Activated naive CD4-positive, alpha-beta T cell treated with anti-CD3 and anti-CD28 coated beads, Interleukin-2, amount 10 ng/mL, durations not matched to agents 7 days and 5 days (primary cell): ENCODE measurements around the gene ABT1.
"Not testable (repeated sequence)": the region's sequence is repeated elsewhere in the genome, so short reads cannot be mapped to it uniquely, and the experiment has no call there.

Experiments
- CTCF ChIA-PET: fragments of 350-600 bp; sonication (Branson Sonifier 250); formaldehyde crosslinking; loops from one replicate; lab custom pipeline; 2021; ENCODE audit warnings: antibody characterized with exemption; lab: Charles Lee
- DNase-seq: peaks from one replicate; pipeline ENCODE4 v3.0.0-alpha.2; 2020
- H3K27ac Mint-ChIP-seq: one replicate; pipeline ENCODE4 v1.8.0; 2021; ENCODE audit warnings: mild to moderate bottlenecking, moderate library complexity, mixed read lengths
- H3K27me3 Mint-ChIP-seq: one replicate; pipeline ENCODE4 v1.8.0; 2021; ENCODE audit warnings: mild to moderate bottlenecking, mixed read lengths
- H3K36me3 Mint-ChIP-seq: one replicate; pipeline ENCODE4 v1.8.0; 2021; ENCODE audit warnings: mixed read lengths
- H3K4me1 Mint-ChIP-seq: one replicate; pipeline ENCODE4 v1.8.0; 2021; ENCODE audit warnings: mixed read lengths
- H3K4me3 Mint-ChIP-seq: one replicate; pipeline ENCODE4 v1.8.0; 2021; ENCODE audit warnings: mild to moderate bottlenecking, moderate library complexity, mixed read lengths
- H3K9me3 Mint-ChIP-seq: one replicate; pipeline ENCODE4 v1.8.0; 2021; ENCODE audit warnings: mixed read lengths

Gene ABT1

DNA sequence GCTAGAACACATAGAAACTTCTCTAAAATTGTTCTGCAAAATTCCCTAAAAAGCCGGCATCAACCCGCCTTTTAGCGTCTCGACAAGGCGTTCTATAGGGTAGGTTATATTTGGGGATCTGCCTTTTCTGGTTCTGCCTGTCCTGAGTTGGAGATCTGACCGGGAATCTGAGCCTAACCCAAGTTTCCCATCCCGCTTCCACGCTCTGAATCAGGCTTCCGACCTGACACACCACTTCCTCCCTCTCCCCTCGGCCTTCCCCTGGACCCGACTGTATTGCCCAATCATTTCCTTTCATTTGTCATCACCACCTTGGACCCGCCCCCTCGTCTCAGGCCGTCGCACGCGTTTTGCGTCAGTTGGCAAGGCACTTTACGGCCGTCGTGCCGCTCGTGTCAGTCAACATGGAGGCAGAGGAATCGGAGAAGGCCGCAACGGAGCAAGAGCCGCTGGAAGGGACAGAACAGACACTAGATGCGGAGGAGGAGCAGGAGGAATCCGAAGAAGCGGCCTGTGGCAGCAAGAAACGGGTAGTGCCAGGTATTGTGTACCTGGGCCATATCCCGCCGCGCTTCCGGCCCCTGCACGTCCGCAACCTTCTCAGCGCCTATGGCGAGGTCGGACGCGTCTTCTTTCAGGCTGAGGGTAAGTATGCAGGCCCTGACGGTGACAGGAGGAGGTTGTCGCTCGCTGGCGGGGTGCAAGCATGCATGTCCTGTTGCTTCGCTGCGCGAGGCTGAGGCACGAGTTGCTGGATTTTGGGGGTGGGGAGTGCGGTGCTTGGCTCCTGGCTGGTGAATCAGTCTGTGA lies at the start of gene ABT1:
Gene ABT1, plus strand, starts transcription at position 375 of the 810 bp plus-strand sequence. Its CDS starts 30 bp downstream, at position 405.
- no peak within 1 kb of the TSS for H3K4me3 Mint-ChIP-seq
- H3K9me3 Mint-ChIP-seq: no peaks in the 10 kb centered on the region
- peak; percentile 98 for DNase-seq
- H3K36me3 Mint-ChIP-seq: peaks cover 21% of the 10 kb centered on the region
- no peak within 1 kb of the TSS for H3K27ac Mint-ChIP-seq
- peaks cover 31% of the 10 kb centered on the region for H3K27me3 Mint-ChIP-seq
- peaks cover 43% of the 10 kb centered on the region for H3K4me1 Mint-ChIP-seq
- CTCF ChIA-PET: interaction anchor here (1.0 to 7.5 kb wide), 6 partner anchors 13 to 274 kb away, joined by 3 to 115 read pairs (median 9); no protein-coding TSS in a partner anchor

DNA sequence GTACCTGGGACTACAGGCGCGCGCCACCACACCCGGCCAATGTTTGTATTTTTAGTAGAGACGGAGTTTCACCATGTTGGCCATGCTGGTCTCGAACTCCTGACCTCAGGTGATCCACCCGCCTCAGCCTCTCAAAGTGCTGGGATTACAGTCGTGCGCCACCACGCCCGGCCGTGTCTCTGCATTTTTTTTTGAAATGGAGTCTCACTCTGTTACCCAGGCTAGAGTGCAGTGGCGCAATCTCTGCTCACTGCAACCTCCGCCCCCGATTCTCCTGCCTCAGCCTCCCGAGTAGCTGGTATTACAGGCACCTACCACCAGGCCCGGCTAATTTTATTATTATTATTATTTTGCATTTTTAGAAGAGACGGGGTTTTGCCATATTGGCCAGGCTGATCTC lies 49.4 kb upstream of the ABT1 start:
- CTCF ChIA-PET, H3K4me3 Mint-ChIP-seq, H3K27ac Mint-ChIP-seq, H3K9me3 Mint-ChIP-seq, DNase-seq, H3K27me3 Mint-ChIP-seq: not testable (repeated sequence)
- Mint-ChIP-seq H3K4me1 (peaks cover 34% of the 10 kb centered on the region), H3K36me3 (peaks cover 34% of the 10 kb centered on the region)

DNA sequence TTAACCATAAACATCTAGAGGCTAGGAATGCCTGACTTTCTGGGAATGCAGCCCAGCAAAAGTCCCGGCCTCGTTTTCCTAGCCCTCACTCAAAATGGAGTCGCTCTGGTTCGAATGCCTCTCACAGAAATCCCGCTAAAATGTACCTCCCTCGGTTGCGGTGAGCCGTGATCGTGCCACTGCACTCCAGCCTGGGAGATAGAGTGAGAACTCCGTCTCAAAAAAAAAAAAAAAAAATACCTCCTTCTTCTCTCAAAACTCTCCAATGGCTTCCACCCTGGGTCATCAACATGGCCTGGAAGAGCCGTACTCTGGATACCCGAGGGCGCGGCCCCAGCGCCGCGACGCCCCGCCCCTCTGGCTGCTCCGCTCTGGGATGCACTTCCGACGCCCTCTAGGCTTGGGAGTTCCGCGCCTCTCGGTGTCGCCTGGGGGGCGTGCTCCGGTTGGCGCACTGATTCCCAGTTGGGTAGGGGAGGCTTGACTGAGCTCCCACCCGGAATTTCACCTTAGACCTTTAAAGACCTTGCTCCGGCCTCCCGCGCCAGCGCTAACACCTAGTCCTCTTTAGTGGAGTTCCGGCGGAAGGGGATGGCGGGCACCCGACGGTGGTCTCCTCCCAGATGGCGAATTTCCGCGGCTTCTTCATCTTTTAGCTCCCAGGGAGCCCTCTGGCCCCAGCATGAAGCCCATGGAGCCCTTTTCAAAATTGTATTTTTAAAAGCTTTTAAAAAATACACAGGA lies 46.3 kb upstream of the ABT1 start:
- CTCF ChIA-PET: interaction anchor here (0.9 kb wide), 1 partner anchor 18 kb away, joined by 3 read pairs; no protein-coding TSS in a partner anchor
- Mint-ChIP-seq H3K9me3 (no peaks in the 10 kb centered on the region), H3K36me3 (peaks cover 16% of the 10 kb centered on the region), H3K27ac (peak overlapping the region; percentile 42), H3K4me1 (peaks cover 23% of the 10 kb centered on the region), H3K27me3 (no peaks in the 10 kb centered on the region), H3K4me3 (peak overlapping the region; percentile 84)
- DNase-seq: peak; percentile 63

GRCh38 chr6:26552205-26552604 lies 44.5 kb upstream of the ABT1 start:
- H3K4me1 Mint-ChIP-seq: peaks cover 30% of the 10 kb centered on the region
- H3K9me3 Mint-ChIP-seq: no peaks in the 10 kb centered on the region
- no peak overlapping the region for H3K4me3 Mint-ChIP-seq
- DNase-seq: no peak
- CTCF ChIA-PET: interaction anchor here (1.7 to 2.0 kb wide), 2 partner anchors 15 to 211 kb away, joined by 4 to 8 read pairs; no protein-coding TSS in a partner anchor
- H3K36me3 Mint-ChIP-seq: no peaks in the 10 kb centered on the region
- H3K27me3 Mint-ChIP-seq: peaks cover 6% of the 10 kb centered on the region
- no peak overlapping the region for H3K27ac Mint-ChIP-seq

GRCh38 chr6:26552640-26553188 lies 44.0 kb upstream of the ABT1 start:
- no peak overlapping the region for H3K27ac Mint-ChIP-seq
- no peak overlapping the region for H3K4me3 Mint-ChIP-seq
- H3K36me3 Mint-ChIP-seq: no peaks in the 10 kb centered on the region
- CTCF ChIA-PET: interaction anchor here (1.2 to 2.0 kb wide), 3 partner anchors 15 to 211 kb away, joined by 3 to 8 read pairs (median 4); partner anchors contain the start of gene HMGN4
- H3K4me1 Mint-ChIP-seq: peaks cover 30% of the 10 kb centered on the region
- H3K9me3 Mint-ChIP-seq: no peaks in the 10 kb centered on the region
- peaks cover 6% of the 10 kb centered on the region for H3K27me3 Mint-ChIP-seq
- DNase-seq: no peak

- Mint-ChIP-seq H3K9me3 (no peaks in the 10 kb centered on the region), H3K36me3 (no peaks in the 10 kb centered on the region), H3K4me1 (peaks cover 30% of the 10 kb centered on the region), H3K4me3 (no peak overlapping the region), H3K27me3 (peaks cover 6% of the 10 kb centered on the region), H3K27ac (no peak overlapping the region)
- CTCF ChIA-PET: interaction anchor here (1.0 to 2.3 kb wide), 6 partner anchors 15 to 379 kb away, joined by 3 to 11 read pairs (median 4); partner anchors contain the start of gene HMGN4
- peak; percentile 78 for DNase-seq
Observed at GRCh38 chr6:26553264-26553634, 43.5 kb upstream of the ABT1 start.

GRCh38 chr6:26553635-26554446 lies 42.9 kb upstream of the ABT1 start:
- H3K27me3 Mint-ChIP-seq: peaks cover 6% of the 10 kb centered on the region
- no peak overlapping the region for H3K4me3 Mint-ChIP-seq
- no peak overlapping the region for H3K27ac Mint-ChIP-seq
- H3K4me1 Mint-ChIP-seq: peaks cover 30% of the 10 kb centered on the region
- no peaks in the 10 kb centered on the region for H3K9me3 Mint-ChIP-seq
- CTCF ChIA-PET: interaction anchor here (1.0 to 2.3 kb wide), 9 partner anchors 13 to 379 kb away, joined by 3 to 11 read pairs (median 4); partner anchors contain the start of gene HMGN4
- H3K36me3 Mint-ChIP-seq: no peaks in the 10 kb centered on the region
- peak; percentile 82 for DNase-seq

DNA sequence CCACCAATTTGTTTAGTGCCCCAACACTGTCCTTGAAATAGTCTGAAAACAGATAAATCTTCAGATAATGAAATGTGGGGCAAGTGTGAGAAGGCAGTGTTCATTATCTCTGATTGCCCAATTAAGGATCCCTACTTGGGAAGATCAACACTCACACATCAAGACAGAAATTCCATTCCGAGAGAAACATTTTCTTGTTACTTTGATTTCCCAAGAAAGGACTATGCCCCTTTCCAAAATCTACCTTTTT lies 42.4 kb upstream of the ABT1 start:
- Mint-ChIP-seq H3K9me3 (no peaks in the 10 kb centered on the region), H3K4me1 (peaks cover 28% of the 10 kb centered on the region), H3K36me3 (no peaks in the 10 kb centered on the region), H3K4me3 (no peak overlapping the region), H3K27me3 (peaks cover 6% of the 10 kb centered on the region), H3K27ac (no peak overlapping the region)
- CTCF ChIA-PET: interaction anchor here (1.0 to 2.3 kb wide), 6 partner anchors 12 to 380 kb away, joined by 3 to 11 read pairs (median 4); no protein-coding TSS in a partner anchor
- DNase-seq: no peak

GRCh38 chr6:26554697-26555504 lies 41.9 kb upstream of the ABT1 start:
- H3K27me3 Mint-ChIP-seq: peaks cover 6% of the 10 kb centered on the region
- DNase-seq: peak; percentile 67
- no peaks in the 10 kb centered on the region for H3K9me3 Mint-ChIP-seq
- H3K36me3 Mint-ChIP-seq: no peaks in the 10 kb centered on the region
- peak overlapping the region; percentile 63 for H3K4me3 Mint-ChIP-seq
- peaks cover 23% of the 10 kb centered on the region for H3K4me1 Mint-ChIP-seq
- peak overlapping the region; percentile 46 for H3K27ac Mint-ChIP-seq
- CTCF ChIA-PET: interaction anchor here (1.0 to 2.3 kb wide), 5 partner anchors 12 to 380 kb away, joined by 3 to 11 read pairs (median 4); no protein-coding TSS in a partner anchor

GRCh38 chr6:26555505-26556262 lies 41.1 kb upstream of the ABT1 start:
- peak overlapping the region; percentile 46 for H3K27ac Mint-ChIP-seq
- H3K27me3 Mint-ChIP-seq: peaks cover 6% of the 10 kb centered on the region
- peak overlapping the region; percentile 63 for H3K4me3 Mint-ChIP-seq
- no peak for DNase-seq
- peaks cover 17% of the 10 kb centered on the region for H3K4me1 Mint-ChIP-seq
- no peaks in the 10 kb centered on the region for H3K36me3 Mint-ChIP-seq
- H3K9me3 Mint-ChIP-seq: no peaks in the 10 kb centered on the region
- CTCF ChIA-PET: interaction anchor here (2.3 kb wide), 1 partner anchor 13 kb away, joined by 11 read pairs; no protein-coding TSS in a partner anchor

GRCh38 chr6:26556263-26557070 lies 40.3 kb upstream of the ABT1 start:
- no peaks in the 10 kb centered on the region for H3K36me3 Mint-ChIP-seq
- H3K4me1 Mint-ChIP-seq: peaks cover 12% of the 10 kb centered on the region
- CTCF ChIA-PET: interaction anchor here (1.2 kb wide), 1 partner anchor 13 kb away, joined by 6 read pairs; no protein-coding TSS in a partner anchor
- H3K4me3 Mint-ChIP-seq: no peak overlapping the region
- no peak for DNase-seq
- H3K9me3 Mint-ChIP-seq: no peaks in the 10 kb centered on the region
- peaks cover 8% of the 10 kb centered on the region for H3K27me3 Mint-ChIP-seq
- no peak overlapping the region for H3K27ac Mint-ChIP-seq
